SK-N-SH (cell line): Measurements from ENCODE around the gene KMT2B.

ENCODE experiments used
- CTCF ChIP-seq: fragments of 200-600 bp; sonication (generic); IDR thresholded peaks from 2 replicates; pipeline ENCODE4 v1.6.1; 2017; ENCODE audit warnings: antibody characterized with exemption, mild to moderate bottlenecking, moderate library complexity
- POLR2AphosphoS5 ChIP-seq: IDR thresholded peaks from 2 replicates; pipeline ENCODE4 v1.6.1; 2012; ENCODE audit warnings: low read depth, low read length
- RAD21 ChIP-seq: IDR thresholded peaks from 2 replicates; pipeline ENCODE4 v1.6.1; 2012; ENCODE audit warnings: mild to moderate bottlenecking, low read length
- TAF1 ChIP-seq: IDR thresholded peaks from 2 replicates; pipeline ENCODE4 v1.6.1; 2012; ENCODE audit warnings: low read depth, mild to moderate bottlenecking, low read length, moderate library complexity, borderline replicate concordance
- TEAD4 ChIP-seq: IDR thresholded peaks from 2 replicates; pipeline ENCODE4 v1.4.0; 2012; ENCODE audit warnings: mild to moderate bottlenecking, borderline replicate concordance; ENCODE audit not compliant: insufficient read depth
- ZBTB33 ChIP-seq: IDR thresholded peaks from 2 replicates; pipeline ENCODE4 v1.4.0; 2012; ENCODE audit warnings: low read depth, borderline replicate concordance

GRCh38 chr19:35725216-35725861 is 7.5 kb downstream of the KMT2B start:
- no peak for TF ChIP-seq CTCF
- no peak for TF ChIP-seq RAD21
- TF ChIP-seq POLR2AphosphoS5, result no peak
- no peak for TF ChIP-seq TEAD4
- no peak for TF ChIP-seq TAF1
- TF ChIP-seq ZBTB33, result no peak
